NB4 (cell line): ENCODE results near the gene GSDME.

Experiments used
- DNase-seq: peaks from one replicate; pipeline ENCODE4 v3.0.0; 2010; ENCODE audit warnings: low read depth
- H3K4me3 ChIP-seq: one replicate; pipeline ENCODE4 v1.5.1; 2011; ENCODE audit warnings: mild to moderate bottlenecking, low read depth, low read length, moderate library complexity
- MYC ChIP-seq: IDR thresholded peaks from 2 replicates; pipeline ENCODE4 v1.6.1; 2011; ENCODE audit warnings: low read depth, low read length
- POLR2A ChIP-seq: IDR thresholded peaks from 2 replicates; pipeline ENCODE4 v1.6.1; 2011; ENCODE audit warnings: mild to moderate bottlenecking; ENCODE audit not compliant: insufficient read length; ENCODE audit errors: extremely low read depth
- TF ChIP-seq, protein P1 (sequence below): IDR thresholded peaks from one replicate; pipeline ENCODE4 v1.5.1; 2012; ENCODE audit warnings: low read depth, low read length
- TF ChIP-seq, protein P2 (sequence below): IDR thresholded peaks from 2 replicates; pipeline ENCODE4 v1.6.1; 2011; ENCODE audit warnings: low read depth, low read length

Gene GSDME

DNA sequence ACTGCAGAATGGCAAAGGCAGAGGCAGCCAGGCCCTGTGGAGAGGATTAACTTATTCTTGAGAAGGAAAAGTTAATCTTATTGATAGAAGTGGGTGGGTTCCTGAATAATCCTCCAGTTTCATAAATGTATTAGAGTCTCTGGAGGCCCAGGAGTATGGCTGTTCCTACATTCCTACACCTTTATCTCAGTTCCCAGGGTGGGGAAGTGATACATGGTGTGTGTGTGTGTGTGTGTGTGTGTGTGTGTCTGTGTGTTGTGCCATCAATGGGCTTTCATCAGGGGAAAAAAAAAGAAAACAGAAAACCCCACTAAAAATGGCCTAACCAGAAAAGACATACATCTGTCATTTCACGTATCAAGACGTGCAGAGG lies 22.0 kb upstream of the GSDME start:
- TF ChIP-seq MYC (no peak), POLR2A (no peak)
- TF ChIP-seq, protein P1, sequence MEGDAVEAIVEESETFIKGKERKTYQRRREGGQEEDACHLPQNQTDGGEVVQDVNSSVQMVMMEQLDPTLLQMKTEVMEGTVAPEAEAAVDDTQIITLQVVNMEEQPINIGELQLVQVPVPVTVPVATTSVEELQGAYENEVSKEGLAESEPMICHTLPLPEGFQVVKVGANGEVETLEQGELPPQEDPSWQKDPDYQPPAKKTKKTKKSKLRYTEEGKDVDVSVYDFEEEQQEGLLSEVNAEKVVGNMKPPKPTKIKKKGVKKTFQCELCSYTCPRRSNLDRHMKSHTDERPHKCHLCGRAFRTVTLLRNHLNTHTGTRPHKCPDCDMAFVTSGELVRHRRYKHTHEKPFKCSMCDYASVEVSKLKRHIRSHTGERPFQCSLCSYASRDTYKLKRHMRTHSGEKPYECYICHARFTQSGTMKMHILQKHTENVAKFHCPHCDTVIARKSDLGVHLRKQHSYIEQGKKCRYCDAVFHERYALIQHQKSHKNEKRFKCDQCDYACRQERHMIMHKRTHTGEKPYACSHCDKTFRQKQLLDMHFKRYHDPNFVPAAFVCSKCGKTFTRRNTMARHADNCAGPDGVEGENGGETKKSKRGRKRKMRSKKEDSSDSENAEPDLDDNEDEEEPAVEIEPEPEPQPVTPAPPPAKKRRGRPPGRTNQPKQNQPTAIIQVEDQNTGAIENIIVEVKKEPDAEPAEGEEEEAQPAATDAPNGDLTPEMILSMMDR: no peak
- TF ChIP-seq, protein P2, sequence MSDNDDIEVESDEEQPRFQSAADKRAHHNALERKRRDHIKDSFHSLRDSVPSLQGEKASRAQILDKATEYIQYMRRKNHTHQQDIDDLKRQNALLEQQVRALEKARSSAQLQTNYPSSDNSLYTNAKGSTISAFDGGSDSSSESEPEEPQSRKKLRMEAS: no peak
- DNase-seq: no peak
- no peak overlapping the region for H3K4me3 ChIP-seq

DNA sequence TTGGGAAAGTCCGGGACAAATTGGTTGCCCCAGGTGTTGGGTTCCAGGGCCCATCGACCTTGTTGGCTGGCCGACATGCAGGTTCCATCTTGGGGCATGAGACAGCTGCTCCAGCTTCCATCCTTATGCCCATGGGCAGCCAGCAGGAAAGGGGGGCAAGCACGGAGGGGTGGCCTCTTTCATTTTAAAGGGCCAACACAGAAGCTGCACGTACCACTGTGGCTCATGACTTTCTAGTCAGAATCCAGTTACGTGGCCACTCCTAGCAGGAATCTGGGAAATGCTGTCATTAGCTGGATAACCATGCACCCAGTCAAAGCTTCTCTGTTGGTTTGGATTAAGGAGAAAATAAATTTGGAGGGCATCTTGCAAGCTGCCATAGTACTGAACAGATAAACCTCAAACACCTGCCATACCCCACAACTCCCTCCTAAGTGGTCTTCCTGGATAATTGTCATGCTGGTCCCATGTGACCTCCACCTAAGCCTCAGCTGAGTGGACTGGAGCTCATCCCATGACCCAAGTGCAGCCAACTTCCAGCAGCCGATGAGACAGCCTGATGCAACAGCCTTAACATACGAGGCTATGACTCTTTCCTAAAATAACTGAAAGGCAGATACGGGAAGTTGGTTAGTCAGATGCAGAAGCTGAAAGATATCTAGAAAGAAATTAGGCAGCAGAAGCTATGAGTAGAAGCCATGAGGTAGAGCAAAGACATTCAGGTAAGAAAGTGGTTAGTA lies 21.4 kb upstream of the GSDME start:
- peak; percentile 72 for DNase-seq
- H3K4me3 ChIP-seq: no peak overlapping the region
- TF ChIP-seq MYC (no peak), POLR2A (no peak)
- TF ChIP-seq, protein P1: no peak
- TF ChIP-seq, protein P2: no peak

GRCh38 chr7:24777806-24778205 lies 20.5 kb upstream of the GSDME start:
- DNase-seq: no peak
- TF ChIP-seq POLR2A (no peak), MYC (no peak)
- TF ChIP-seq, protein P1: no peak
- TF ChIP-seq, protein P2: no peak
- no peak overlapping the region for H3K4me3 ChIP-seq

GRCh38 chr7:24773646-24774045 lies 16.4 kb upstream of the GSDME start:
- DNase-seq: no peak
- TF ChIP-seq MYC (no peak), POLR2A (no peak)
- TF ChIP-seq, protein P1: no peak
- TF ChIP-seq, protein P2: no peak
- H3K4me3 ChIP-seq: no peak overlapping the region

- no peak for DNase-seq
- no peak for TF ChIP-seq MYC
- TF ChIP-seq, protein P1: no peak
- TF ChIP-seq, protein P2: no peak
- TF ChIP-seq POLR2A: no peak
- H3K4me3 ChIP-seq: no peak overlapping the region
Measured at GRCh38 chr7:24769851-24770250, 12.6 kb upstream of the GSDME start.
